GM23338 (cell line): ENCODE results near the gene UBQLN4. TPM values are rescaled to one million over a fixed set of nuclear protein-coding genes. Genes with fewer than 3 reads are reported as not detected.

ENCODE experiments used
- ATAC-seq: fragments of 200-7000 bp; cut with Tn5 transposase; 3 replicates; pipeline ENCODE4 v1.9.1; 2020
- DNase-seq: peaks from one replicate; pipeline ENCODE4 v3.0.0-alpha.2; 2015; ENCODE audit warnings: low spot score
- H2AFZ ChIP-seq: fragments of 200-600 bp; sonication (generic); 2 replicates; pipeline ENCODE4 v1.8.0; 2016; ENCODE audit warnings: antibody characterized with exemption, mild to moderate bottlenecking, moderate library complexity
- H3F3A ChIP-seq: fragments of 200-600 bp; sonication (generic); replicated peaks from 2 replicates; pipeline ENCODE4 v1.8.0; 2017; ENCODE audit warnings: antibody characterized with exemption, mixed run types, low read depth
- H3K27ac ChIP-seq: fragments of 200-600 bp; sonication (generic); 2 replicates; pipeline ENCODE4 v1.6.1; 2016; ENCODE audit warnings: low read depth
- H3K27me3 ChIP-seq: fragments of 200-600 bp; sonication (generic); 2 replicates; pipeline ENCODE4 v1.8.0; 2016; ENCODE audit warnings: mild to moderate bottlenecking, mixed run types, moderate library complexity; ENCODE audit not compliant: insufficient read depth
- H3K36me3 ChIP-seq: fragments of 200-600 bp; sonication (generic); 2 replicates; pipeline ENCODE4 v1.8.0; 2016; ENCODE audit warnings: mild to moderate bottlenecking; ENCODE audit not compliant: insufficient read depth
- H3K4me1 ChIP-seq: fragments of 200-600 bp; sonication (generic); 2 replicates; pipeline ENCODE4 v1.8.0; 2016; ENCODE audit warnings: mild to moderate bottlenecking, moderate library complexity; ENCODE audit not compliant: insufficient read depth
- H3K4me2 ChIP-seq: fragments of 200-600 bp; sonication (generic); 2 replicates; pipeline ENCODE4 v1.7.1; 2017; ENCODE audit warnings: mixed run types
- H3K4me3 ChIP-seq: fragments of 200-600 bp; sonication (generic); 2 replicates; pipeline ENCODE4 v1.6.1; 2016; ENCODE audit warnings: mixed run types
- H3K79me2 ChIP-seq: fragments of 200-600 bp; sonication (generic); replicated peaks from 2 replicates; pipeline ENCODE4 v1.8.0; 2017; ENCODE audit warnings: mild to moderate bottlenecking; ENCODE audit not compliant: insufficient read depth
- H3K9me2 ChIP-seq: fragments of 200-600 bp; sonication (generic); 2 replicates; pipeline ENCODE4 v1.8.0; 2017; ENCODE audit not compliant: insufficient read depth
- H4K20me1 ChIP-seq: fragments of 200-600 bp; sonication (generic); replicated peaks from 2 replicates; pipeline ENCODE4 v1.8.0; 2017; ENCODE audit warnings: mild to moderate bottlenecking; ENCODE audit not compliant: insufficient read depth
- H3K27ac Mint-ChIP-seq: 2 replicates; pipeline ENCODE4 v1.8.0; 2020; ENCODE audit warnings: inconsistent platforms, mild to moderate bottlenecking, moderate library complexity, mixed read lengths
- H3K27me3 Mint-ChIP-seq: 3 replicates; pipeline ENCODE4 v1.8.0; 2022; ENCODE audit warnings: low read depth, mild to moderate bottlenecking, moderate library complexity, mixed read lengths, inconsistent platforms; ENCODE audit not compliant: insufficient read depth, poor library complexity
- H3K36me3 Mint-ChIP-seq: 3 replicates; pipeline ENCODE4 v1.8.0; 2021; ENCODE audit warnings: low read depth, mild to moderate bottlenecking, inconsistent platforms, moderate library complexity, mixed read lengths
- H3K4me1 Mint-ChIP-seq: 3 replicates; pipeline ENCODE4 v1.8.0; 2020; ENCODE audit warnings: mild to moderate bottlenecking, inconsistent platforms, mixed read lengths
- H3K4me3 Mint-ChIP-seq: 3 replicates; pipeline ENCODE4 v1.8.0; 2021; ENCODE audit warnings: moderate library complexity, mild to moderate bottlenecking, inconsistent platforms, mixed read lengths
- H3K9me3 Mint-ChIP-seq: 3 replicates; pipeline ENCODE4 v1.8.0; 2020; ENCODE audit warnings: moderate library complexity, mild to moderate bottlenecking, inconsistent platforms, mixed read lengths
- CREB1 ChIP-seq: fragments of 250-450 bp; sonication (Bioruptor Pico); IDR thresholded peaks from 2 replicates; pipeline ENCODE4 v1.5.0; 2020; ENCODE audit warnings: low read depth, mild to moderate bottlenecking, moderate library complexity
- CTCF ChIP-seq, 2 experiments: fragments of 200-600 bp in 1 of 2; sonication (generic) in 1 of 2; conservative IDR thresholded peaks; 2 replicates each; pipeline versions ENCODE4 v1.5.1 to v1.6.1; 2016 to 2017; ENCODE audit warnings: antibody characterized with exemption in 2 of 2, low read depth in 2 of 2, mild to moderate bottlenecking in 2 of 2, moderate library complexity in 1 of 2
- ETS1 ChIP-seq: IDR thresholded peaks from 2 replicates; pipeline ENCODE4 v1.6.1; 2016; ENCODE audit warnings: antibody characterized with exemption
- EZH2 ChIP-seq: fragments of 200-600 bp; sonication (generic); IDR thresholded peaks from one replicate; pipeline ENCODE4 v1.8.0; 2017; ENCODE audit warnings: antibody characterized with exemption, mild to moderate bottlenecking, low read depth; ENCODE audit not compliant: unreplicated experiment
- EZH2phosphoT487 ChIP-seq: fragments of 200-600 bp; sonication (generic); IDR thresholded peaks from one replicate; pipeline ENCODE4 v1.8.1; 2018; ENCODE audit warnings: antibody characterized with exemption; ENCODE audit not compliant: unreplicated experiment
- JUNB ChIP-seq: IDR thresholded peaks from one replicate; pipeline ENCODE4 v1.6.1; 2016; ENCODE audit warnings: antibody characterized with exemption; ENCODE audit not compliant: unreplicated experiment
- NANOG ChIP-seq: IDR thresholded peaks from 2 replicates; pipeline ENCODE4 v1.6.1; 2016; ENCODE audit warnings: antibody characterized with exemption, borderline replicate concordance
- POLR2AphosphoS5 ChIP-seq: IDR thresholded peaks from 2 replicates; pipeline ENCODE4 v1.6.1; 2016; ENCODE audit warnings: antibody characterized with exemption, low read depth
- REST ChIP-seq: IDR thresholded peaks from one replicate; pipeline ENCODE4 v1.6.1; 2018; ENCODE audit warnings: antibody characterized with exemption; ENCODE audit not compliant: unreplicated experiment
- STAT1 ChIP-seq: IDR thresholded peaks from one replicate; pipeline ENCODE4 v1.6.1; 2016; ENCODE audit warnings: antibody characterized with exemption; ENCODE audit not compliant: unreplicated experiment
- ZNF114 ChIP-seq: fragments of 250-450 bp; sonication (Bioruptor Pico); IDR thresholded peaks from 2 replicates; pipeline ENCODE4 v1.5.0; 2020; ENCODE audit warnings: mild to moderate bottlenecking, moderate library complexity
- polyA plus RNA-seq: library from polyadenylated mRNA; unstranded; fragments of >200 nt; fragmentation: Nextera tagmentation; extraction: Ambion mirVana; gene quantifications from 2 replicates; pipeline ENCODE4 v1.2.1, GENCODE V29; 2016
- total RNA-seq: library from RNA; depleted of rRNA; stranded (reverse); fragments of >200 nt; shearing (Covaris generic); gene quantifications from 2 replicates; pipeline ENCODE4 v1.2.3, GENCODE V29; 2014

Gene UBQLN4
- total and polyA plus RNA-seq, 2 experiments from 2014 or later = 10.0 to 30.5 TPM

- TF ChIP-seq REST (no peak), EZH2phosphoT487 (no peak), EZH2 (no peak), JUNB (no peak), STAT1 (no peak), NANOG (no peak), CREB1 (CRISPR knock-in tag) (no peak), ETS1 (no peak)
These were observed 32.5 kb downstream of the UBQLN4 start (continued) for GRCh38 chr1:156021093-156021428.

- Mint-ChIP-seq H3K9me3 (no peaks in the 10 kb centered on the region), H3K27ac (peak within 1 kb of the TSS; percentile 81), H3K36me3 (peaks cover 41% of the 10 kb centered on the region), H3K4me3 (peak within 1 kb of the TSS; percentile 88), H3K27me3 (peaks cover 10% of the 10 kb centered on the region), H3K4me1 (peaks cover 11% of the 10 kb centered on the region)
- ATAC-seq (peak; percentile 98), DNase-seq (peak; percentile 98)
- Histone ChIP-seq H3K79me2 (peaks cover 28% of the 10 kb centered on the region), H3K9me2 (no peaks in the 10 kb centered on the region), H4K20me1 (peaks cover 17% of the 10 kb centered on the region), H3K4me2 (peak within 1 kb of the TSS; percentile 94), H3K36me3 (peaks cover 32% of the 10 kb centered on the region), H3K4me1 (peaks cover 5% of the 10 kb centered on the region; the same call in 1 of the 2 replicates), H3K27me3 (no peaks in the 10 kb centered on the region), H3K4me3 (peak within 1 kb of the TSS; percentile 90), H3K27ac (no peak within 1 kb of the TSS), H3F3A (peaks cover 13% of the 10 kb centered on the region; the same call in 1 of the 2 replicates), H2AFZ (peak within 1 kb of the TSS; percentile 61; the same call in 1 of the 2 replicates)
- no peak for TF ChIP-seq CTCF (conservative IDR thresholded peaks at IDR 0.05; ENCODE audit: low read depth in 2 of 2)
- no peak for TF ChIP-seq EZH2phosphoT487
- peak; percentile 97 for TF ChIP-seq ETS1
- no peak for TF ChIP-seq EZH2
- no peak for TF ChIP-seq ZNF114 (CRISPR knock-in tag)
- peak; percentile 97 for TF ChIP-seq POLR2AphosphoS5
- no peak for TF ChIP-seq REST
- TF ChIP-seq CREB1 (CRISPR knock-in tag) = peak; percentile 66
These were observed 33.1 kb downstream of the UBQLN4 start, which contains the start of gene SSR2 for GRCh38 chr1:156020293-156021092. Gene SSR2, minus strand, starts transcription at chr1:156020951. Its CDS starts 784 bp downstream, at chr1:156020167.
